Activated T-cell treated with anti-CD3 and anti-CD28 coated beads for 24 hours (primary cell): ENCODE results near the gene UBA52.
A peak's percentile ranks its signal among the peaks of the same experiment; 100 is the strongest.
"Not testable (repeated sequence)": the region's sequence is repeated elsewhere in the genome, so short reads cannot be mapped to it uniquely, and the experiment has no call there.

Experiments used
- DNase-seq: peaks from one replicate; pipeline ENCODE4 v3.0.0-alpha.2; 2020; ENCODE audit warnings: low read depth

The UBA52 gene

DNA sequence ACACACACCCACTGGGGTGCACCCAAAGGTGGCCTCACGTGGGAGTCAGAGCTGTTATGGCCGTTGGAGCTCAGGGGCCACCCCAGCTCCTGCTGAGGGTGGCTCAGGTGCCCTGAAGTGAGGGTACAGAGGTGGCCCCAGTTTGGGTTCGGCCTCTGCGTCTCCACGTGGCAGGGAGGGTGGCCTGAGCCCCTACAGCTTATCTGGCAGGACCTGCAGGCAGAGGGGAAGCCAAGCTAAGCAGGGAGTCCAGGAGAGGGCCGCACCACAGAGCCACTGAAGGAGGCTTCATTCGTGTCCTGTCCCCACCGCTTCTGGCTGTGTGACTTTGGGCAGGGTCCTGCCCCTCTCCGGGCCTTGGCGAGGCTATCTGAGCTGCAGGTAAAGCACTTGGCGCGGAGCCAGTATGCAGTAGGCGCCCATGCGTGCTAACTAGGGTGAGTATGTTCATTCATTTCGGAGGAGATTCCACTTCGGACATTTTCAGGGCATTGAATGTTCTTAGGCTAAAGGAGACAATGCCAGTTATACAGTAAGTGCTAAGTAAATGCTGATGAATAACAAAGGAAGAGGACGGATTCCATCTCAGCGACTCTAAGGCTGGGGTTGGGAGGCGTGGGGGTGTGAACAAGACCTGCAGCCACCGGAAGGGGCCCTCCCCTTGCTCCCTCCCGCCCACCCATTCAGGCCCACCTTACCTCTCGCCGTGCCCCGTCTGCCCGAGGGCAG, 21.9 kb downstream of the UBA52 start:
- no peak for DNase-seq

DNA sequence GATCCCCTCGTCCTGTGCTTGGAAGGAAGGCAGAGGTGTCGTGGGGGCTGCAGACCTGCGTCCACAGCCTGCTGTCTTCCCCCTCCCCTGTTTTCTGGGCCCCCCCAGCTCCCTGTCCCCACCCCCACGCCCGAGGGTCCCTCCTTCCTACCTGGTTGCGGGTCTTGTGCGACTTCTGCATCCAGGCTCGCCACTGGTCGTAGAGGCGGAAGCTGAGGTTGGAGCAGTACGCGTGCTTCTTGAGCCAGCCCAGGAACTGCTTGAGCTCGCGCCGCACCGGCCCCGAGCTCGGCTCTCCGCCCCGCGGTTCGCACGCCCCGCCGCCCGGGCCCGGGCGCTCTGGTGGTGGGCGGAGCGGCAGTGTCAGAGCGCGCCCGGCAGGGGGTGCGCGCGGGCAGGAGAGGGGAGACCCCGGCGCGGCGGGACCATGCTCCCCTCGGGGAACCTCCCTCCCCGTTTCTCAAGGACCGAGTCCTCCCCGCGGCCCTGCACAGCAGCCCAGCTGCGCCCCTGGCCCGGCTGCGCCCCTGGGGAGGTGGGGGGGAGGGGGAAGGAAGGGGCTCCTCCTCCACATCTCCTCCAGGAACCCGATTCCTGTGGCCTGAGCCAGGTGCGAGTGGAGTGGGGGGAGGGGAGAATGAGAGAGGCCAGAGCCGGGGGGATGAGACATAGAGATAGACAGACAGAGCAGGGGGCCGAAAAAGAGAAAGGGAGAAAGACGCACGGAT, 22.6 kb downstream of the UBA52 start:
- peak; percentile 67 for DNase-seq

DNA sequence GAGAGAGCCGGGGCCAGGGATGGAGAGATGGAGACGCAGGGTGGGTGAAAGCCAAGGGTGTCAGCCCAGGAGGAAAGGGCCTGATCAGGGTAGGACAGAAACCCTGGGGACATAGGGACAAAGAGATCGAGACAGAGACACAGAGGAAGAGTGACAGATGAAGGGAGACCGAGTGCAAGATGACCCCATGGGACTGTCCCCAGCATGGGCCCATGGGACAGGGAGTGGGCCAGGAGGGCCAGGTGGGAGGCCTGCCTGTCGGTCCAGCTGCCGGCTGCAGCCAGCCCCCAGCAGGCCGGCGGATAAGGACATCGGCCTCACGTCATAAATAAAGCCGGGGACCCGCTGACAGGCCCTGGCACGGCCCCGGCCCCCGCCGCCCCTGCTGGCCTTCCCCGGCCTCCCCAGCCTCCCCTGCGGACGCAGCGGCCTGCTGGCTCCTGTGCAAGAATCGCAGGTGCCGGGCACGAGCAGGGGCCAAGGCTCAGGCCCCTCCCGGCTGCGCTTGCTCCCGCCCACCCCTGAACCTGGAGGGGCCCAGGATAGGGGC, 23.2 kb downstream of the UBA52 start:
- DNase-seq: no peak

DNA sequence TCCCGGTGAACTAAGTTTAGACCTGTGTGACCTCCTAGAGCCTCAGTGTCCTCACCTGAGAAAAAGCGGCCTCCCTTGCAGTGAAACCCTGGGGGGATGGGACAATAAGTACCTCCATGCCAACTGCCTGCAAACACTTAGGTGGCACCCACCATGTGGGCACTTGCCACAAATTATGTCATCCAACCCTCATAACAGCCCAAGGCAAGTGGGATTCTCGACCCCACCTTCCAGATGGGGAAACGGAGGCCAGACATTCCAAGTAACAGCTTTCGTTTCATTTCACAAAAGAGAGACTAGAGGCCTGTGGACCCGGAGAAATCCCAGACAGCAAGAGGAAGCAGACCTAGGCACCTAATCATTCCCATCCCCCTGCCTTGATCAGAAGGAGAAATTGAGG, 23.8 kb downstream of the UBA52 start:
- no peak for DNase-seq

DNA sequence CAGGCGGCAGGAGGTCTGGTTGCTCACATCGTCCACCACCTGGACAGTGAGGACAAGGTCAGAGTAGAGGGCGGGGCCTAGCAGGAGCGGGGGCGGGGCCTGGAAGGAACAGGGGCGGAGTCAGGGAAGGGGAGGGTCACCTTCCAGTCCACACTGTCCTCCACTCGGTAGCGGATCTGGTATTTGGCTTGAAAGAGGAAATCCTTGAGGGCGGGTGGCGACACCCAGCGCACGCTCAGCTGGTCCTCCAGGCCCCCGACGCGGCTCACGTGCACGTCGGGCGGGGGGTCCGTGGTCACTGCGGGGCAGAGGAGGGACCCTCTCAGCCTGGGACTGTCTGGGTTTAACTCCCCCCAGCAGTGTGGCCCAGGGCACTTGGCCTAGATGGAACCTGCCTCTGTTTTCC, 25.1 kb downstream of the UBA52 start:
- no peak for DNase-seq

DNA sequence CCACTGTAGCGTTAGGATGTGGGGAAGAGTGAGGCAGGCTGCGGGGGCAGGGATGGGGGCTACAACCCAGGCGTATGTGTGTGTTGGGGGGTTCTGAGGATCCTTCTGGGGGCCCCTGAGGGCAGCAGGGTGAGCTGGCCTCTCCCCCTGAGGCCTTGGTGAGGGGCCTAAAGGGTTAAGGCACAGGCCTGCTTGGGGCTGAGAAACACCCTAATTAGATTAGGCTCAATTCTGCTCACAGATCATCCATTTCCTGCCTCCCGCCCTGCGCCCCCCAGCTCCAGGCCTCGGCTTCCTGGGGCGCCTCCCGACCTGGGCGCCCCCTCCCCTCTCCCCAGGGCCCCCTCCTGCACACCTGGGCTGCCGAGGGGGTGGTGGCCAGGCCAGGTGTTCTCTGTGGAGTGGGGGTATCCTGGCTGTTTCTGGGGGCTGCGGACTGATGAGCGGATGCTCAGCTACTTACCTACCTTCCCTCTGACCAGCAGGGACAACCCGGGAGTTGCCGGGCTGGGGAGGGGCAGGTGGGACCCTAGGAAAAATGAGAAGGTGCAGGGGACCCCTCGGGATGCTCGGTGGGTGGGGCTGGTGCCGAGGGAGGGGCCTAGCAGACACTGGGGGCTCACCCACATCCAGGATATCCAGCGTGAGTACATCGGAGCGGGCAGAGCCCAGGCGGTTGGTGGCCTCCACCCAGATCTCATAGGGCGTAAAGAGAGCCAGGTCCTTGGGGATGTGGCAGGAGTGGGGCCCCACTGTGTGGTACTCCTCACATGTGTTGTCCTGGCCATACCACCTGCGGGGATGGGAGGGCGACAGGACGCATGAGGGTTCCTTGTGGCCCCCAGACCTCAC, 26.4 kb downstream of the UBA52 start:
- DNase-seq: no peak

DNA sequence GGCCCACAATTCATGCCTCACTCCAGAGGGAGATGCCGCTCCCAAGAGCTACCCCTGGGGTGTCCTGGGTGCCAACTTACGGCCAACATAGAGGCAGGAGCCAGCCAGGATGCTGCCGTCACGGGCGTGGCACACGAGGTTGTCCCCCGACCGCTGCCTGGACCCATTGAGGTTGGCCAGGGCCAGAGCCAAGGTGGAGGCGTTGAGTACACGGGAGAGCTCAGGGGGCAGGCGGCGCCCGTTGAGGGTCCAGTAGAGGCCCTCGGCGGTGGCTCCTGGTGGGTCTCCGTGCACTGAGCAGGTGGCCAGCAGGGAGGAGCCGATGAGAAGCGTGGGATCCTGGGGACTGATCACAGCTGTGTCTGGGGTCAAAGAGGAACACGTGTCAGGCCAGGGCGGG, 27.8 kb downstream of the UBA52 start:
- DNase-seq: no peak

DNA sequence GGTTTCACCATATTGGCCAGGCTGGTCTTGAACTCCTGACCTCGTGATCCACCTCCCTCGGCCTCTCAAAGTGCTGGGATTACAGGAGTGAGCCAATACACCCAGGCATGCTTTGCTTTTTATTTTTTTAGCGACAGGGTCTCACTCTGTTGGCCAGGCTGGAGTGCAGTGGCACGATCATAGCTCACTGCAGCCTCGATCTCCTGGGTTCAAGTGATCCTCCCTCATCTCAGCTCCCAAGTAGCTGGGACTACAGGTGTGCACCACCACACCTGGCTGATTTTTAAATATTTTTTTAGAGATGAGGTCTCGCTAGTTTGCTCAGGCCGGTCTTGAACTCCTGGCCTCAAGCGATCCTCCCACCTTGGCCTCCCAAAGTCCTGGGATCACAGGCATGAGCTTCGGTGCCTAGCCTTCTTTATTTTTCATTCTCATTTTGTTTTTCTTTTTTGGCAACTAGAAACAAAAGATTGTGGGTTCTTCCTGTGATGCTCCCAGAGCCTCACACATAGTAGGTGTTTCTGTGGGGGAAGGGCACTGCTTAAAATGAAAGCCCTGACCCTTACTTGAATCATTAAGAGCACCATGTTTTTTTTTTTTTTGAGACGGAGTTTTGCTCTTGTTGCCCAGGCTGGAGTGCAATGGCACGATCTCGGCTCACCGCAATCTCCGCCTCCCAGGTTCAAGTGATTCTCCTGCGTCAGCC, 29.2 kb downstream of the UBA52 start:
- not testable (repeated sequence) for DNase-seq

DNA sequence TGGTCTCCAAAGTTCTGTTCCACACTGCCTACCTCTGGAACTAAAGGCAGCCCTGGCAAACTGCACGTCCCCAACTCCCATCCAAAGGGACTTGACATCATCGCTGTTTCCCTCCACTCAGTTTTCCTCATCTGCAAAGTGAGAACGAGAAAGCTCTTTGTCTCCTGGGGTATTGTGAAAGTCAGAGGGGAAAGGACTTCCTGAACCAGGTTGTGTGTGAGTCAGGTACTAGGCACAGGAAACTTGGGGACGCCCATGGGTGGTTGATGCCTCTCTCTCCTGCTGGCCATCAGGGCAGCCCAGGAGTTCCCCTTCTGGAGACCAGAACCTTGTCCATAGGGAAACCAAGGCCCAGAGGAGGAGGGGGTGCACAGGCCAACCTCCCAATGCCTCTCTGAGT, 30.2 kb downstream of the UBA52 start:
- no peak for DNase-seq

DNA sequence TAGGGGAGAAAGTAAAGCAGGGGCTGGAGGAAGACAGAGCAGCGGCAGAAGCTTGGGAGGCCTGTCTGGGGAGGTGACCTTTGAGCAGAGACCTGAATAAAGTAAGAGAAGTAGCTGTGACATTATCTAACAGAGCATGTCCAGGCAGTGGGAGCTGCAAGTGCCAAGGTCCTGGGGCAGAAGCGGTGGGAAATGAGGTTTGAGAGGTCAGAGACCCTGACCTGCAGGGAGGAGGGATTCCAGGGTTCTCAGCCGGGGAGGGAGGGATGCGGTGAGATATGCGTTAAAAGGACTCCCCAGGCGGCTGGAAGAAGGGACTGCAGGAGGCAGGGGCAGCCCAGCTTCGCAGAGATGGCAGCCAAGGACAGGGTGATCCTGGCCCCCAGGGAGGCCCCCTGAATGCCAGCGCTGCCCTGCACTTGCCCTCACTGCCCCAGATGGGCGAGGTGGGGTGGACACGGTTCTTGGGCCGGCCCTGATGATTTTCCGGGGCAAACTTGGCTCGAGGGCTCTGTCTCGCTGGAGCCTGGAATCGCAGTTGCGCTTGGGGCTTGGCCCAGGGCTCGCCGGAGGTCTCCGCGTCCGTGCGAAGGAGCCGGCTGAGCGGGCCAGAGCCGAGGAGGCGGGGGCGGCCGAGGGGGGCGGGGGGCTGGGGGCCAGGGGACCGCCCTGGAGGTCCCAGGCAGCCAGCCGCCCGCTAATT, 31.7 kb downstream of the UBA52 start:
- DNase-seq: no peak

DNA sequence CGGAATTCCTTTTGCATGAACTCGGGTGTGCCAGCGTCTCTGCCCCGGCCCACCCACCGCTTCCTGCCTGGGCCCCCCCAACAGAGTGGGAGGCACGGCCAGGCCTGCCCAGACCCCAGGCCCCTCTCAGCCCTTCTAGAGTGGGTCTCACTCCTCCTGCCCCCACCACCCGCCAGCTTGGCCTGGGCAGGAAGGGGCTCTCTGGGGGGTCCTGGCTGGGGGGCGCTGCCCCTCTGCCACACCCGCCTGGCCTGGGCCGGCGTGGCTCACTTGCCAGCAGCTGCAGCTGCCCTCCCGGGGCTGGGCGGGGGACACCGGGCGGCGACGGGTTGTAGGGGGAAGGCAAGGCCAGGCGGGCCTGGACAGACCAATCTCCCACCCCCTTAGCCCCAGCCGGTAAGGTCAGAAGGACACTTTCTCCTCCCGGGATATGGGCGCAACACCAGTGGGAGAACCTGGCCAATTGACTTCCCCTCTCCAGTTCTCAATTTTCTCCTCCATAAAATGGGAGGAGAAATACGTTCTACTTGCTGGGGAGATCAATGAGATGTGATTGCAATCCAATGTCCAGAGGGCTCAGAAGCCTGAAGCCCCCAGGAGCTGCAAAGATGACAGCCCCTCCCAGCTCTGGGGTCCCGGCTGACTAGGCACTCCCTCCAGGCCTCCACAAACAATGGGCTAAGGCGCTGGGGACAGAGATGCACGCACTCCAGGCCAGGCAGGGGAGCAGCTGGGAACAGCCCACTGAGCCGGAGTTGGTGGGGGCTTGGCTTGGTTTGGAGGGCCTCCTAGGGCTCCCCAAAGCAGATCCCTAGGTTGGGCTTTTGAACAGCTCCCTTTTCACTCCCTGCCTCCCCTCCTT, 32.5 kb downstream of the UBA52 start:
- no peak for DNase-seq

DNA sequence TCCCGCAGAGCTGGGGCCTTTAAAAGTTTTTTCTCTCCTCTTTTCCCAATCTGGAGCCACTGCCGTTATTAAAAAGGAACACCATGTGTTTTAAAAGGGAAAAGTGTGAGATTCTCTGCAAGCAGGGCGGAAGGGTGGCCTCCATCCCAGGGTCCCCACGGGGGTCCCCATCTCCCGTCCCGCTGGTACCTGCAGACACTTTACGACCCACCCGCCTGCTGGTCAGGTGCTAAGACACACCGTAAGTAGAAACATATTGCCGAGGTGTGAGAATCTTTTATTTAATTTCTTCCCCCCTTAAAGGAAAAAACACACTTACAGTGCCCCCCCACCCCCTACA, 33.1 kb downstream of the UBA52 start:
- no peak for DNase-seq

DNA sequence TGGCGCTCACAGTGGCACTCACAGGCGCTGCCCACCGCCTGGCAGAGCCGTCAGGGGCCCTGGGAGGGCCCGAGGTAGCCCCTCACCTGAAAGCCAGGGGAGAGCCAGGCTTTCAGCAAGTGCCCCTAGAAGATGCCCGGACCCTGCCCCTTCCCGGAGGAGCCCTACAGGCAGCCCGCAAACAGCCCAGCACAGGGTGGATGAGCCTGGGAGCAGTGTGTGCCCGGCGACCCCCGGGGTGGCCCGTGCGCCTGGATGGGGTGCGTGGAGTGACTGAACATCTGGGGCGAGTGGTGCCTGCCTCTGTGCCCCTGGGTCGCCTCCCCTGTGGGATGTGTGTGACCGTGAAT, 33.5 kb downstream of the UBA52 start:
- no peak for DNase-seq

DNA sequence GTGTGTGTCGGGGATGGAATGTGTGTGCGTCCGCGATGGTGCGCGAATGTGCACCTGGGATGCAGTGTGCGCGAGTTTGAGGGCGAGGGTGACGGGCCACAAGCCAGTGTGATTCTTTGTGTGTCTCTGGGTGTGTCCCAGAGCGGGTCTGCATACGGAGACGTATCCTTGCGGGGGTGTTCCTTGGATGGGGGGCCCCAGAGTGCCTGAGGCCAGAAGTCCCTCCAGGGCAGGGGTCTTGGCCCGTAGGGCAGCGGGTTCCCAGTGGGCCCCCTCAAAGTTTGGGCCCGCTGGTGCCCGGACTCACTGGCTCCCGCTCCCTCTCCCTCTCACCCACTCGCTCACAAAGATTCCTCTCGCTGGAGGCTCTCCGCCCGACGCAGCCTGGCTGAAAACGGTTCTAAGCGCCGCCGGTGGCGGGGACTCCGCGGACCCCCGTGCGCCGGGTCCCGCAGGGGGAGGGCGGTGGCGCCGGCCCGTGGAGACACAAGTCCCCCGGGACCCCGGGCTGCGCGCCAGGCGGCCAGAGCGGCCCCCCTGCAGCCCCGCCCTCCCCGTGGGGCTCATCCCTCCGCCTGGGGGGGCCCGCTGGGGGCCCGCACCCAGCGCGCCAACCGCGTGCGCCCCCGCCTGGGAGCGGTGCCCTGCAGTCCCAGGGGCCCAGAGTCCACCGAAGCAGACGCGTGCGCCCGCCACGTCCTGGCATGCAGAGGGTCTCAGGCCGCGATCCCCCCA, 34.1 kb downstream of the UBA52 start:
- no peak for DNase-seq

DNA sequence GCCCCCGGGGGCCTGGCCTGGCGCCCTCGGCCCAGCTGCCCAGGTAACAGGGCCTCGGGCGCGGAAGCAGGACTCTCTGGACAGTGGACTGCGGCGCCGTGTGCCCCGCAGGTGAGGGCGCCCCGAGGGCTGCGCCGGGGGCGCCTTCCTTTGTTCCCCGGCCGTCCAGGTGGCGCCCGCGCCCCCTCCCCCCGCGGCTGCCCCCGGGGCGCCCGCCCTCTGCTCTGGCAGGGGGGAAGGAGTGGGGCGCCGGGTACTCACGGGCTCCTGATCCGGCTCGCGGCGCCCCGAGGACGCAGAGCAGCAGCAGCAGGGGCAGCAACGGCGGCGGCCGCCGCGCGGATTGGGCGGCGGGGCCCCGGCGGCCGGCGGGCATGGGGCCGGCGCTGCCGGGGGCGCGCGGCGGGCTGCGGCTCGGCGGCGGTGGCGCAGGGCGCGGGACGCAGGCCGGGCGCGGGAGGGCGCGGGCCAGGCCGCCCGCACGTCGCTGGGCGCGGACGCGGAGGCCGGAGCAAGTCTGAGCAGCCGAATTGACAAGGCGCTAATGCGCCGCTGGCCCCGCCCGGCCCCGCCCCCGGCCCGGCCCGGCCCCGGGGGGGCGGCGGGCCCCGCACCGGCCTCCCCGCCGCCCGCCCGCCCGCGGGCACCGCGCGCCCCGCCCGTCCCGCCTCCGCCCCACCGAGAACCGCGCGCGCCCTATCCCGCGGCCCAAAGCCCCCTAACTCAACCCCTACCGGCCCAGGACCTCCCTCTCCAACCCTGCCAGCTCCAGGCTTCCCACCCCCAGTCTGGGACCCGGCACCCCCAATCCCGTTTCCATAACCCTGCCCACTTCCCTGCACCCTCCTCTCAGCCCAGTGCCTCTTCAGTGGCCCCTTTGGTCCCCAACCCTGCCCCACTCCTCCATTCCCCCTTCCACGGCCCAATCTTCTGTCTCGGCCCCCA, 34.9 kb downstream of the UBA52 start, which contains the start of gene CRLF1:
TSS of gene CRLF1 (minus strand) at position 519 of the 945 bp plus-strand sequence. CDS start at position 376, 143 bp downstream.
- DNase-seq: no peak

DNA sequence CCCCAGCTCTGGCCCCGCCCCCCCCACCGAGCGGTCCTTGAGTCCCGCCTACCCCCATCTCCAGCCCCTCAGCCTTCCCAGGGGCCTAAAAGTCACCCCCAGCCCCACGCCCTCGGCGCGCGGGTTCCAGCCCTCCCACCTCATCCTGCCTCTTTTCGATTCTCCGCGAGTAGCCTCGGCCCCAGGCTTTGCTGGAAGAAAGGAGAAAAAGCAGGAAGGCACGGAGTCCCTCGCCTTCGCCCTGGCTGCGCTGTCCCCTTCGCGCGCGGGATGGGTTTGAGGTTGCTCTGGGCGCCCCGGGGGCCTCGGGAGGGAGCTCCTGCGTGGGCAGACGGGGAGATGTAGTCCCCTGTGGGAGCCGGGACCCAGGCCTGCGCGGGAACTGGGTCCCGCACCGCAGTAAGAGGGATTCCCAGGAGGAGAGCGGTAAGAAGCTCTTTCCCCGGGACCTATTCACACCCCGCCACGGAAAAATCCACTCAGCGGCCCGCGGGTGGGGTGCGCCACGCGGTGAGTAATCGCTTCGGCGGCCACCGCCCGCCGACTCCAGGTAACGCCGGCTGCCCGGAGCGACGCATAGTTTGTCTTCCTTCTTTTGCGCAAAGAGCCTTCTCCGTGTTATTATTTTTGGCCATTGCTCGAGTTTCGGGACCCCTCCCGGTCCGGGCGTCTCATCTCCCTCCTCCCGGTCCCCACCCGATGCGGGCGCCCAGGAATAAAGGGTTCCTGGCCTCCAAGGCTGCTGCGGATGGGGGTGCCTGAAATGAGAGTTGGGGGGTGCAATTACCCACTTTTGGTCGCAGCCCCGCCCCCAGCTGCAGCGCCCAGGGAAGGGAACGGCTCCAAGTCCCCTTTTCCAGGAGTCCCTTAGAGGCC, 35.8 kb downstream of the UBA52 start:
- no peak for DNase-seq

DNA sequence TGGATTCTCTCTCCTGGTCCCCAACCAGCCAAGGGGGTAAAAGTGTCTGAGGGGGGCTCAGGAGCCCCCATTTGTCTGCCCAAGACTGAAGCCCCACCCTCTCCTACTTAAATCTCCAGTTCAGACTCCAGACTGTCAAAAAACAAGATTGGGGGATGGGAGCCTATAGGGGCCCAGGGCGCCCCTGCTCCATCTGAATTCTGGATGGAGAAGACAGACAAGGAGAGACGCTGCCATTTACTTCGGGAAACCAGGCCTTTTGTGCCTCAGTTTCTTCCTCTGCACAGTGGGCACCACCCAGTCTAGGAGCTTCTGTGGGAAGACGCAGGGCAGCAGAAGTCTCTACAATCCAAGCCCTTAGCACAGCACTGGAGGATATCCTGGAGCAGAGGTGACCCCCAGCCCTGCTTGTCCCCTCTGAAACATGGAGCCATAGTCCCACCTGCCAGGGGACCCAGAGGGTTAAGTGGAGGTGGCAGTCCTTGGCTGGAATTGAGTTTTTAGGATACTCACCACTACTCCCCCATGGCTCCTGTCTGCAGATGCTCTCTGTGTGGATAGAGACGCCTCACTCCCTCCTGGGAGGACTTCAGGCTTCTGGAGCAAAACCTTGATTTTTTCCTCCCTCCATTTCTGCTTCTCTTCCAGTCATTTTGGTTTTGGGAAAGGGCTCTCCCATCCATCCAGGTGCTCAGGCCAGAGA, 36.6 kb downstream of the UBA52 start:
- DNase-seq: no peak
